Loucy (cell line): ENCODE results near the gene GBX2.

Experiments
- EZH2phosphoT487 ChIP-seq: fragments of 200-600 bp; IDR thresholded peaks from 2 replicates; pipeline ENCODE4 v1.6.1; 2018; ENCODE audit warnings: antibody characterized with exemption, mild to moderate bottlenecking, moderate library complexity, borderline replicate concordance
- TF ChIP-seq, protein P1 (sequence below): fragments of 200-600 bp; sonication (generic); conservative IDR thresholded peaks from 2 replicates; pipeline ENCODE4 v1.5.1; 2014; ENCODE audit warnings: mild to moderate bottlenecking, antibody characterized with exemption, low read length

DNA sequence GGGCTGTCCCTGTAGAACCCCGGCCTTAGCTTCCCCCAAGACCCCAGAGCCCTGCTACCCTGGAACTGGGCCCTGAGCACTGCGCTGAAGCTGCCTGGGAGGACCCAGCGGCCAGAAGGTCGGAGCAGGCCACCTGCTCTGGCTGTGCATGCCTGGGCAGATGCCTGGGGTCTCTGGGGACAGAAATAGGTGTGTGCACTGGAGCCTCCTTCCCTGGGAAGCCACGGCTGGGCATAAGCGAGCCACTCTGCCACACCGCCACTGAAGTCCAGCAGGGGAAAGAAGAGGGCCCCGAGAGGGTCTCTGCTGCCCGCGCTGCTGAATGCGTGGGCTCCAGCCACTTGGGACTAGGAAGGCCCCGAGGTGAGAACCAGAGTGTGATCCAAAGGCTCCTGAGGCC is 6.7 kb downstream of the GBX2 start:
- TF ChIP-seq, protein P1, sequence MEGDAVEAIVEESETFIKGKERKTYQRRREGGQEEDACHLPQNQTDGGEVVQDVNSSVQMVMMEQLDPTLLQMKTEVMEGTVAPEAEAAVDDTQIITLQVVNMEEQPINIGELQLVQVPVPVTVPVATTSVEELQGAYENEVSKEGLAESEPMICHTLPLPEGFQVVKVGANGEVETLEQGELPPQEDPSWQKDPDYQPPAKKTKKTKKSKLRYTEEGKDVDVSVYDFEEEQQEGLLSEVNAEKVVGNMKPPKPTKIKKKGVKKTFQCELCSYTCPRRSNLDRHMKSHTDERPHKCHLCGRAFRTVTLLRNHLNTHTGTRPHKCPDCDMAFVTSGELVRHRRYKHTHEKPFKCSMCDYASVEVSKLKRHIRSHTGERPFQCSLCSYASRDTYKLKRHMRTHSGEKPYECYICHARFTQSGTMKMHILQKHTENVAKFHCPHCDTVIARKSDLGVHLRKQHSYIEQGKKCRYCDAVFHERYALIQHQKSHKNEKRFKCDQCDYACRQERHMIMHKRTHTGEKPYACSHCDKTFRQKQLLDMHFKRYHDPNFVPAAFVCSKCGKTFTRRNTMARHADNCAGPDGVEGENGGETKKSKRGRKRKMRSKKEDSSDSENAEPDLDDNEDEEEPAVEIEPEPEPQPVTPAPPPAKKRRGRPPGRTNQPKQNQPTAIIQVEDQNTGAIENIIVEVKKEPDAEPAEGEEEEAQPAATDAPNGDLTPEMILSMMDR: no peak
- TF ChIP-seq EZH2phosphoT487: no peak
